Ectodermal cell (in vitro differentiated cells): ENCODE measurements around the gene DGKI.
"Not testable (repeated sequence)": the region's sequence is repeated elsewhere in the genome, so short reads cannot be mapped to it uniquely, and the experiment has no call there.

Experiments
- H3K27ac ChIP-seq: 2 replicates; pipeline ENCODE4 v1.7.0; 2013; ENCODE audit warnings: mild to moderate bottlenecking, low read depth, low read length; ENCODE audit not compliant: insufficient read depth, poor library complexity, severe bottlenecking
- H3K27me3 ChIP-seq: 2 replicates; pipeline ENCODE4 v1.7.0; 2013; ENCODE audit warnings: mild to moderate bottlenecking, low read length; ENCODE audit not compliant: insufficient read depth, control insufficient read depth, poor library complexity, severe bottlenecking
- H3K36me3 ChIP-seq: one replicate; pipeline ENCODE4 v1.7.0; 2013; ENCODE audit warnings: low read length; ENCODE audit not compliant: control insufficient read depth, insufficient read depth
- H3K4me1 ChIP-seq: one replicate; pipeline ENCODE4 v1.7.0; 2013; ENCODE audit warnings: low read length; ENCODE audit not compliant: control insufficient read depth, insufficient read depth
- H3K4me3 ChIP-seq: 2 replicates; pipeline ENCODE4 v1.7.0; 2013; ENCODE audit warnings: low read depth, low read length, control low read depth; ENCODE audit not compliant: insufficient read depth
- H3K9me3 ChIP-seq: 2 replicates; pipeline ENCODE4 v1.7.0; 2013; ENCODE audit warnings: mild to moderate bottlenecking, low read length, moderate library complexity; ENCODE audit not compliant: control insufficient read depth
- WGBS, 2 experiments: methylation state at CpG; one replicate each; pipeline ENCODE4 v1.1.7; 2013; ENCODE audit warnings: missing lambda C conversion rate in 2 of 2; 5-methylcytosine and 5-hydroxymethylcytosine counted together

Gene DGKI

GRCh38 chr7:137836541-137836940 lies 10.2 kb downstream of the DGKI start:
- no peak overlapping the region for H3K27ac ChIP-seq
- H3K36me3 ChIP-seq: no peaks in the 10 kb centered on the region
- no peaks in the 10 kb centered on the region for H3K27me3 ChIP-seq
- no peak overlapping the region for H3K4me3 ChIP-seq
- peaks cover 3% of the 10 kb centered on the region for H3K9me3 ChIP-seq
- WGBS, 2 experiments: 92 to 100% methylated on average over 1 of the region's 1 CpG
- H3K4me1 ChIP-seq: peaks cover 17% of the 10 kb centered on the region

DNA sequence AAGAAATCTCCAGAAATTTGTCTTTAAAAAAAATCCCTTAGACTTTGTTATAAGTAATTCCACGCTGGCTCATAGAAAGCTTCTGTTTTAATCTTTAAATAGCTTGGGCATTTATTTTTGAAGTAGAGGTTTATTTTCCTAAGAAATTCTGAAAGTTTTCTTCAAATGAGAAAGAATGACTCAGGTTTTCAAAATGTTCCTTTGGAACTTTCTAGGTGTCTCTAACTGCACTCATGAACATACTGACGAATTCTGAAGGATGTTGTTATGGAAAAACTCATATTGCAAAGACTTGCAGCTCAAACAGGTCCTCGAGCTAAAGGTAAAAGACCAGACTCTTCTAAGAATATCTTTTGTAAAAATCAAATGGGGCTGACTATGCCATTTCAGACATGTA lies 10.7 kb downstream of the DGKI start:
- Histone ChIP-seq H3K27me3 (no peaks in the 10 kb centered on the region), H3K27ac (no peak overlapping the region), H3K4me3 (no peak overlapping the region), H3K36me3 (no peaks in the 10 kb centered on the region), H3K9me3 (peaks cover 3% of the 10 kb centered on the region), H3K4me1 (peaks cover 17% of the 10 kb centered on the region)
- 88 to 95% methylated on average over 3 of the region's 3 CpGs for WGBS, 2 experiments

DNA sequence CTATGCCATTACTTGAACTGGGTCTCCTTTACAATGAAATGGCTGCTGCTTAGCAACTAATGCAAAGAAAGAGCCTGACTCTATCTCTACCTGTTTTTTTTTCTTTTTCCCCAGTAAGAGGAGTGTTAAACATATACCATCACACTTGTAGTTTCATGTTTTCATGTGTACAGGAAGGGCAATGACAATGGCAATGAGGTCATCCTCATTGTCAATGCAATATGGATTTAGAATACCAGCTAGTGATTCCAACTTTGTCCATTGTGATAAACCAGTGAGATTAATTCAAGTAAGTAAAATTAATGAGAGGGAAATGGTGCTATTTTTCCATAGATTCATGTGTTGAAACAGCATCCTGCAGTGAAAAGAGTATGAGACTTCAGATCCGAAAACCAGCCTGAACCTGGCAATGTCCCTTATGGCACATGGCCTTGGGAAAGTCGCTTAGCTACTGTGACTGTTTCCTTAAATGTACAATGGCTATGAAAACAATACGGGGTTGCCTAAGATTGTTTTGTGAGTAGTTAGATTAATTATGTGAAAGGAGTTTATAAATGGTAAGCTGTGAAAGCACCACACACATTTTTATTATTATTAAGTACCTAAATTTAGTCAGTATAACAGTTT lies 11.2 kb downstream of the DGKI start:
- Histone ChIP-seq H3K9me3 (peaks cover 3% of the 10 kb centered on the region), H3K27me3 (no peaks in the 10 kb centered on the region), H3K4me3 (no peak overlapping the region), H3K27ac (no peak overlapping the region), H3K4me1 (peaks cover 15% of the 10 kb centered on the region), H3K36me3 (no peaks in the 10 kb centered on the region)
- 89 to 96% methylated on average over 3 of the region's 3 CpGs for WGBS, 2 experiments

DNA sequence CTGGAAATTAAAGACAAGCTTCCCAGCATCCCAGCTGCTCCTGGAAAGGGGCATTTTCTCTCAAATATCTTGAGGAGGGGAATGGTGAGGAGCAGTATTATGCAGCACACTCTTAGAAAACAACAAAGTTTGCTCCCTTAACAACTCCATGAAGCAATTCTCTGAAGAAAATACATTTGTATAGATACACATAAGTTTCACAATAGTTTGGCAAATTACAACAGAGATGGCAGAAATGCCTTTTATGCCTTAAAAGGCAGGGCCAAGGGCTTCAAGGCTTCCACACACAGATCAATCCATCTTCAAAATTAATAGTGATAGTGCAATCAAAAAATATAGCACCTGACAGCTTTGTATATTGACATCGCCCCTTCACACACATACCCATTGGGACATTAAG lies 12.2 kb downstream of the DGKI start:
- WGBS, 2 experiments: 89 to 97% methylated on average over 1 of the region's 1 CpG
- Histone ChIP-seq H3K27me3 (no peaks in the 10 kb centered on the region), H3K4me1 (peaks cover 5% of the 10 kb centered on the region), H3K27ac (no peak overlapping the region), H3K9me3 (peaks cover 3% of the 10 kb centered on the region), H3K36me3 (no peaks in the 10 kb centered on the region), H3K4me3 (no peak overlapping the region)

DNA sequence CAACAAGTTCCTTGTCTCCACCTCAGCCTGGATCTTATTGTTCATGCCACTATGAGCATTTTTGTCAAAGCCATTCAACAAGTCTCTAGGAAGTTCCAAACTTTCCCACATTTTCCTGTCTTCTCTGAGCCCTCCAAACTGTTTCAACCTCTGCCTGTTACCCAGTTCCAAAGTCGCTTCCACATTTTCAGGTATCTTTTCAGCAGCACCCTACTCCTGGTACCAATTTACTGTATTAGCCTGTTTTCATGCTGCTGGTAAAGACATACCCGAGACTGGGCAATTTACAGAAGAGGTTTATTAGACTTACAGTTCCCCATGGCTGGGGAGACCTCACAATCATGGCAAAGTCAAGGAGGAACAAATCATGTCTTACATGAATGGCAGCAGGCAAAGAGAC lies 13.8 kb downstream of the DGKI start:
- not testable (repeated sequence) for H3K9me3 ChIP-seq, H3K4me1 ChIP-seq, H3K4me3 ChIP-seq, H3K27ac ChIP-seq, H3K27me3 ChIP-seq, H3K36me3 ChIP-seq
- 90 to 95% methylated on average over 2 of the region's 2 CpGs for WGBS, 2 experiments

DNA sequence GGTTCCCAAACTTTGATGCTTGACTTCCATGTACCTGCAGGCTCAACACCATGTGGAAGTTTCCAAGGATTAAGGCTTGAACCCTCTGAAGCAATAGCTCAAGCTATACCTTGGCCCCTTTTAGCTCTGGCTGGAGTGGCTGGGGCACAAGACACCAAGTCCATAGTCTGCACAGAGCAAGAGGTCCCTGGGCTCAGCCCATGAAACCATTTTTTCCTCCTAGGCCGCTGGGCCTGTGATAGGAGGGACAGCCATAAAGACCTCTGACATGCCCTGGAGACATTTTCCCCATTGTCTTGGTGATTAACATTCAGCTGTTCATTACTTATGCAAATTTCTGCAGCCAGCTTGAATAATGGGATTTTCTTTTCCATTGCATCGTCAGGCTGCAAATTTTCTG lies 14.4 kb downstream of the DGKI start:
- Histone ChIP-seq H3K27ac (no peak overlapping the region), H3K4me1 (no peaks in the 10 kb centered on the region), H3K9me3 (peaks cover 3% of the 10 kb centered on the region), H3K36me3 (no peaks in the 10 kb centered on the region), H3K4me3 (no peak overlapping the region), H3K27me3 (no peaks in the 10 kb centered on the region)
- 92 to 94% methylated on average over 2 of the region's 2 CpGs for WGBS, 2 experiments

GRCh38 chr7:137831555-137831954 lies 15.2 kb downstream of the DGKI start:
- 92 to 100% methylated on average over 1 of the region's 1 CpG for WGBS, 2 experiments
- H3K4me3 ChIP-seq, H3K36me3 ChIP-seq, H3K27me3 ChIP-seq, H3K27ac ChIP-seq, H3K4me1 ChIP-seq, H3K9me3 ChIP-seq: not testable (repeated sequence)

DNA sequence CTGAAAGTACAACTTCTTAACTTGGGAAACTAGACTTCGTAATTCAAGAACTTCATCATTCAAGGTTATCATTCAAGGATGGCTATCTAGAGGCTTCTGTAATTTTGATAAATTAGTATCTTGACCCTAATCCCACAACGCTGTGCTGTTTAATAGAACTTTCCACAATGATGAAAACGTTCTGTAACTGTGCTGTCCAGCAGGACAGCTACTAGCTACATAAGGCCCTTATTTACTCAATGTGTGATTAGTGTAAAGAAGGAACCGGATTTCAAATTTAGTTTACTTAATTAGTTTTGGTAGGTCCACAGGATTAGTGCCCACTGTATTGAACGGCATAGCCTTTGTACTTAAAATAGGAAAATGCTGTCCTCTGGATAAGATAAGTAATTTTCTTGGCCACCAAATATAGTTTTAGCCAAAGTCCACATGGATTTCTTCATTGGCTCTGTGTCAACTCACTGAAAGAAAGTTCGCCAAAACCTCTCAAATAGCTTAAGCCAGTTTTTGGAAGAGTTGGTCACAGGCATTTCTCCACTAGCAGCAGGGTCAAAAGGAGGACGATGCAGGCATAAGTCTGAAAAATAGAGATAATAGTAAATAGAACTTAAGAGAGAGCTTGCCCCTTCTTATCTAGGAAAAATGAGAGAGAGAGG lies 17.3 kb downstream of the DGKI start:
- Histone ChIP-seq H3K36me3 (no peaks in the 10 kb centered on the region), H3K4me1 (no peaks in the 10 kb centered on the region), H3K27ac (no peak overlapping the region), H3K4me3 (no peak overlapping the region), H3K27me3 (no peaks in the 10 kb centered on the region), H3K9me3 (peaks cover 3% of the 10 kb centered on the region)
- WGBS, 2 experiments: 93 to 95% methylated on average over 7 of the region's 7 CpGs

- Histone ChIP-seq H3K4me1 (no peaks in the 10 kb centered on the region), H3K9me3 (peaks cover 3% of the 10 kb centered on the region), H3K36me3 (no peaks in the 10 kb centered on the region), H3K4me3 (no peak overlapping the region), H3K27ac (no peak overlapping the region), H3K27me3 (no peaks in the 10 kb centered on the region)
- 86 to 96% methylated on average over 1 of the region's 1 CpG for WGBS, 2 experiments
Measured at GRCh38 chr7:137828456-137828855, 18.3 kb downstream of the DGKI start.

GRCh38 chr7:137825489-137825888 lies 21.3 kb downstream of the DGKI start:
- no peaks in the 10 kb centered on the region for H3K36me3 ChIP-seq
- WGBS, 2 experiments: 91 to 94% methylated on average over 3 of the region's 3 CpGs
- no peak overlapping the region for H3K4me3 ChIP-seq

More at GRCh38 chr7:137825489-137825888, 21.3 kb downstream of the DGKI start:
- Histone ChIP-seq H3K9me3 (no peaks in the 10 kb centered on the region), H3K4me1 (peaks cover 13% of the 10 kb centered on the region), H3K27me3 (no peaks in the 10 kb centered on the region), H3K27ac (no peak overlapping the region)
